ENCODE measurements around the gene ATP10B. TPM values are rescaled to one million over a fixed set of nuclear protein-coding genes. Genes with fewer than 3 reads are reported as not detected.

ATP10B gene
- total RNA-seq, 1 donor from 2014 or later: 9.1 TPM

GRCh38 chr5:160635663-160636062 is 216.3 kb downstream of the ATP10B start:
- H3K4me1 ChIP-seq: no peaks in the 10 kb centered on the region
- H3K27me3 ChIP-seq: no peaks in the 10 kb centered on the region
- H3K9me3 ChIP-seq: no peaks in the 10 kb centered on the region
- TF ChIP-seq POLR2AphosphoS5 (IDR thresholded peaks at IDR 0.05; ENCODE audit: insufficient read depth in 1 of 2, low read depth in 1 of 2): no peak
- no peak for TF ChIP-seq POLR2A (IDR thresholded peaks at IDR 0.05)
- TF ChIP-seq CTCF (IDR thresholded peaks at IDR 0.05): no peak
- no peak overlapping the region for H3K27ac ChIP-seq
- no peak for DNase-seq (ENCODE audit: extremely low spot score in 2 of 2)
- intact Hi-C loops (cut with DNase I): no loop called here
- H3K36me3 ChIP-seq: no peaks in the 10 kb centered on the region
- no peak overlapping the region for H3K4me3 ChIP-seq

GRCh38 chr5:160635046-160635445 is 217.0 kb downstream of the ATP10B start:
- intact Hi-C loops (cut with DNase I): no loop called here
- Histone ChIP-seq H3K4me1 (no peaks in the 10 kb centered on the region), H3K36me3 (no peaks in the 10 kb centered on the region), H3K27me3 (no peaks in the 10 kb centered on the region), H3K9me3 (no peaks in the 10 kb centered on the region), H3K27ac (no peak overlapping the region), H3K4me3 (no peak overlapping the region)
- DNase-seq (ENCODE audit: extremely low spot score in 2 of 2): no peak
- TF ChIP-seq POLR2A (IDR thresholded peaks at IDR 0.05) (no peak), POLR2AphosphoS5 (IDR thresholded peaks at IDR 0.05; ENCODE audit: insufficient read depth in 1 of 2, low read depth in 1 of 2) (no peak), CTCF (IDR thresholded peaks at IDR 0.05) (no peak)

- Histone ChIP-seq H3K27ac (no peak overlapping the region), H3K27me3 (no peaks in the 10 kb centered on the region), H3K4me3 (no peak overlapping the region), H3K36me3 (no peaks in the 10 kb centered on the region), H3K4me1 (no peaks in the 10 kb centered on the region), H3K9me3 (no peaks in the 10 kb centered on the region)
- no peak for DNase-seq (ENCODE audit: extremely low spot score in 2 of 2)
- intact Hi-C loops (cut with DNase I): no loop called here
- no peak for TF ChIP-seq POLR2AphosphoS5 (IDR thresholded peaks at IDR 0.05; ENCODE audit: insufficient read depth in 1 of 2, low read depth in 1 of 2)
- no peak for TF ChIP-seq POLR2A (IDR thresholded peaks at IDR 0.05)
- TF ChIP-seq CTCF (IDR thresholded peaks at IDR 0.05): no peak
Observed at GRCh38 chr5:160629003-160629402, 223.0 kb downstream of the ATP10B start.

- TF ChIP-seq POLR2AphosphoS5 (IDR thresholded peaks at IDR 0.05; ENCODE audit: insufficient read depth in 1 of 2, low read depth in 1 of 2) (no peak), CTCF (IDR thresholded peaks at IDR 0.05) (no peak), POLR2A (IDR thresholded peaks at IDR 0.05) (no peak)
- no peaks in the 10 kb centered on the region for H3K27me3 ChIP-seq
- H3K4me3 ChIP-seq: no peak overlapping the region
- no peaks in the 10 kb centered on the region for H3K4me1 ChIP-seq
- H3K9me3 ChIP-seq: no peaks in the 10 kb centered on the region
- no peak for DNase-seq (ENCODE audit: extremely low spot score in 2 of 2)
- intact Hi-C loops (cut with DNase I): no loop called here
- no peak overlapping the region for H3K27ac ChIP-seq
- no peaks in the 10 kb centered on the region for H3K36me3 ChIP-seq
Observed at GRCh38 chr5:160628619-160628968, 223.4 kb downstream of the ATP10B start.

GRCh38 chr5:160627921-160628618 is 223.9 kb downstream of the ATP10B start:
- no peaks in the 10 kb centered on the region for H3K36me3 ChIP-seq
- no peak overlapping the region for H3K27ac ChIP-seq
- no peak for DNase-seq (ENCODE audit: extremely low spot score in 2 of 2)
- no peak overlapping the region for H3K4me3 ChIP-seq
- H3K9me3 ChIP-seq: no peaks in the 10 kb centered on the region
- no peaks in the 10 kb centered on the region for H3K4me1 ChIP-seq
- TF ChIP-seq POLR2A (IDR thresholded peaks at IDR 0.05): no peak
- TF ChIP-seq POLR2AphosphoS5 (IDR thresholded peaks at IDR 0.05; ENCODE audit: insufficient read depth in 1 of 2, low read depth in 1 of 2): no peak
- no peak for TF ChIP-seq CTCF (IDR thresholded peaks at IDR 0.05)
- H3K27me3 ChIP-seq: no peaks in the 10 kb centered on the region
- intact Hi-C loops (cut with DNase I): no loop called here

Data from vagina (tissue), 2 donors.